Retinal pigment epithelial cell (primary cell): ENCODE measurements around the gene KLF5.
"Not testable (repeated sequence)": the region's sequence is repeated elsewhere in the genome, so short reads cannot be mapped to it uniquely, and the experiment has no call there.

Experiments
- DNase-seq: peaks from one replicate; pipeline ENCODE4 v3.0.0-alpha.2; 2010; ENCODE audit warnings: low read depth
- H3K4me3 ChIP-seq: 2 replicates; pipeline ENCODE4 v1.5.1; 2011; ENCODE audit warnings: mild to moderate bottlenecking, low read length, control low read depth, moderate library complexity
- TF ChIP-seq, protein P1 (sequence below): conservative IDR thresholded peaks from 2 replicates; pipeline ENCODE4 v1.5.1; 2011; ENCODE audit warnings: low read depth, low read length, control low read depth, inconsistent platforms

KLF5 gene

DNA sequence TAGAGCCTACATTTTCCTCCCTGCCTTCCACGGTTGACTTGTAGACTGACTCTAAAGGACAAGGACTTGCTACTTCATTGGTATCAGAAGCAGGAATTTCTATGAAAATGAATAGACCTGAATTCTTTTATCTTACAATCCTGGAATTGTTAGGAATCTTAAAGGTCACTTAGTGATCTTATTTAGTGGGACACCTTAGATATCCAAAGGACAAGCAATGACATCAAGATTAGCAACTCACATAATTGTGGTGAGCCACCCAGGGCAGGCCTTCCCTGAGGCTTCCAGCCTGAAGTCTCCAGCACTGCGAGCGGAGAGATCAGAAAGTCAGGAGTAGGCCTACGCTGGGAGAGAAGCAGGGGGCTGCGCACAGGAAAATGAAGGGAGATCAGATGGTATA lies 37.8 kb downstream of the KLF5 start:
- H3K4me3 ChIP-seq, result no peak overlapping the region
- DNase-seq, result no peak
- TF ChIP-seq, protein P1, sequence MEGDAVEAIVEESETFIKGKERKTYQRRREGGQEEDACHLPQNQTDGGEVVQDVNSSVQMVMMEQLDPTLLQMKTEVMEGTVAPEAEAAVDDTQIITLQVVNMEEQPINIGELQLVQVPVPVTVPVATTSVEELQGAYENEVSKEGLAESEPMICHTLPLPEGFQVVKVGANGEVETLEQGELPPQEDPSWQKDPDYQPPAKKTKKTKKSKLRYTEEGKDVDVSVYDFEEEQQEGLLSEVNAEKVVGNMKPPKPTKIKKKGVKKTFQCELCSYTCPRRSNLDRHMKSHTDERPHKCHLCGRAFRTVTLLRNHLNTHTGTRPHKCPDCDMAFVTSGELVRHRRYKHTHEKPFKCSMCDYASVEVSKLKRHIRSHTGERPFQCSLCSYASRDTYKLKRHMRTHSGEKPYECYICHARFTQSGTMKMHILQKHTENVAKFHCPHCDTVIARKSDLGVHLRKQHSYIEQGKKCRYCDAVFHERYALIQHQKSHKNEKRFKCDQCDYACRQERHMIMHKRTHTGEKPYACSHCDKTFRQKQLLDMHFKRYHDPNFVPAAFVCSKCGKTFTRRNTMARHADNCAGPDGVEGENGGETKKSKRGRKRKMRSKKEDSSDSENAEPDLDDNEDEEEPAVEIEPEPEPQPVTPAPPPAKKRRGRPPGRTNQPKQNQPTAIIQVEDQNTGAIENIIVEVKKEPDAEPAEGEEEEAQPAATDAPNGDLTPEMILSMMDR, result no peak

DNA sequence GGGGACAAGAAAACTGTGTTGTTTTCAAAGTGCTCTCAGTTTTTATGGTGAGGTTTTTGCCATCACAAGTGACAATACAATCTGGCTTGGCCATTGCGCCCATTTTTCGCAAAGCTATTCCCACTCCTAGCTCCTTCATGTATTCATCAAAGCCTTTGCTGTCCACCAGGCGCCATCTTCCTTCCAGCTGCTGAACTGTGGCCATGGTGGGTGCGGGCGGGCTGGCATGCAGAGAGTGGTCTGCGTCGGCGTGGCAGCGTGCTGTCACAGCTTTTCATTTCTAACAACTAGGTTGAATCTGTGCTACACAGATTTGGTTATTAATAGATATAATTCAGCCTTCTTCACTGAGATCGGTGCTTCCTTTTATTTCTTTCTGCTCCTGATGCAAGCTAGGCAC lies 42.0 kb downstream of the KLF5 start:
- DNase-seq, H3K4me3 ChIP-seq: not testable (repeated sequence)

GRCh38 chr13:73101351-73102007 lies 42.7 kb downstream of the KLF5 start:
- TF ChIP-seq, protein P1, result no peak
- no peak overlapping the region for H3K4me3 ChIP-seq
- DNase-seq, result no peak

GRCh38 chr13:73103238-73103637 lies 44.4 kb downstream of the KLF5 start:
- TF ChIP-seq, protein P1, result no peak
- no peak for DNase-seq
- H3K4me3 ChIP-seq, result no peak overlapping the region

DNA sequence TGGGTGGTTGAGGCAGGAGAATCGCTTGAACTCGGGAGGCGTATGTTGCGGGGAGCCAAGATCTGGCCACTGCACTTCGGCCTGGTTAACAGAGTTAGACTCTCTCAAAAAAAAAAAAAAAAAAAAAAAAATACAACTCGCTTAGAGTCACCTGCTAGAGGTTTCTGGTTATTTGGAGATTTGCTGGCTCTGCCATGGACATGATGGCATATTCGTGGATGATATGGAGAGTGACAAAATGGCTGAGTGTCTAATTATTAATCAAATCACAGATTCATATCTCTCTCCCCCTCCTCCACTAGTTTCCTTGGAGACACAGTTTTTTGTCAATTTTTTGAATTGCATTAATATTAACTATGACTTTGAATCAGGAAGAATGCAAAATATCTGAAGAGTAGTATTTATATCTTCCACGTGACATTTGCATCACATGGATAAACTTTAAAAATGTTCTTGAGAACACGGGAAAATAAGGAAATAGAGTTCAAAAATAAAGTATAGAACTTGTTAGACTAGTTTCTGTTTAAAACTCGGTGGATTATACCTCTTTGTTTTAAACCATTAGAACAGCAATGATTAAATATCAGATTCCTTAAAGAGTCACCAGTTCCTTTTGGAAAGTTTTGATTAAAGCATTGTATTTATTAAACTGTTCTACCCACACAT lies 47.8 kb downstream of the KLF5 start:
- TF ChIP-seq, protein P1, result no peak
- DNase-seq, result no peak
- no peak overlapping the region for H3K4me3 ChIP-seq

DNA sequence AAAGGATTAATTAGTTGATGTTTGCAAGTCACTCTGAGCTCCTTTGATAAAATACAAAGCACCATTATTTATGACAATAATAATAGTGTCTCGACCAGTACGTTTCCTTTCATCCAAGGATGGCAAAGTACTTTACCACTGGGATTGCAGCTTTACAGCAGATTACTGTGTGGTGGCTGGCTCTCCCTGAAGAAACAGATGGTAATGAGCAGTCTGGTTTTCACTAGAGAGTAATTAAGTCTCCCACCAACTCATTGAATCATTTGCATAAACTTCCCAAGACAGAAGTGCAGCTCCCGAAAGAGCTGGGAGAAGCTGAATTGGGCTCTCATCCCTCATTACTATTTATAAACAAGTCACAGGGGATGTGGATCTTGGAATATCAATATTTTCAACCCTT lies 48.7 kb downstream of the KLF5 start:
- TF ChIP-seq, protein P1, result no peak
- no peak for DNase-seq
- H3K4me3 ChIP-seq, result no peak overlapping the region

GRCh38 chr13:73107970-73108369 lies 49.2 kb downstream of the KLF5 start:
- H3K4me3 ChIP-seq, result no peak overlapping the region
- DNase-seq, result no peak
- TF ChIP-seq, protein P1, result no peak
